Fibroblast of upper back skin (primary cell): ENCODE data around the gene PHYKPL.
"Not testable (repeated sequence)": the region's sequence is repeated elsewhere in the genome, so short reads cannot be mapped to it uniquely, and the experiment has no call there.

Source experiments
- DNase-seq: peaks from one replicate; pipeline ENCODE4 v3.0.0-alpha.2; 2013

Gene PHYKPL

DNA sequence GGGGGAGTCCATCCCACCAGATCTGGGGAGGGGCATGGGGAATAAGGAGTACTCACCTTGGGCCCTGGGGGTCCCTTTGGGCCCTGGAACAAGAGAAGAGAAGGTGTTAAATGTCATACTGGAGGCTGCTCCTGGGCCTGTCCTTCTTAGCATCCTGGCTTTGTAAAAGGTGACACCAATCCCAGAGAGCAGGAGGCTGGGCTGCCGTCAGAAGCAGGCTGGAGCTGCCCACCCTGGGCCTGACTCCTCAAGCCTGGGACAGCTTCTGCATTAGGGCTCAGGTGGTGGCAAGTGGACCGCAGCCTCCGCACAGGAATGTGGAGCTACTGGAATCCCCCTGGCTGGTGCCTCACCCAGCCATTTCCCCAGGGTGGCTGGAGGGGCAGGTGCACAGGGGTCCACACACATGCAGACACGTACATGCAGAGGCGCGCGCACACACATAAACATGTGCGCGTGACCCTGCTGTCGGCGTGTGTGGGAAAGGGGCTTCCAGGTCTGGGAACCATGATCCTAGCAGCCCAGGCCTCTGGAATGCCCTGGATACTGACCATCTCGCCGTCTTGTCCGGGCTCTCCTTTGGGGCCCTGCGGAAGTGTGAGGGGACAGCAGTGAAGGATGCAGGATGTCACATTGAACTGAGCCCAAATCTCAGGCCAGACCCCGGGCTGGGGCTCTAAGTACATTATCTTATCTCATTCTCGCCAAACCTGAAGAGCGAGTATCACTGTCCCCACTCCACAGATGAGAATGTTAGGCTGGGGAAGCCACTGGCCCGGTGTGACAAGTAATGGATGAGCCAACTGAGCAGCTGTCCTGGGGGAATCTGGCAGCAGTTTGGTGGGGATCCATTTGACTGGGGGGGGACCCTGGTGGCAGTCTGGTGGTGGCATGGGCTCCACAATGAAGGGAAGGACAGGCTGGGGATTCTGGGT lies 29.3 kb upstream of the PHYKPL start:
- no peak for DNase-seq

- no peak for DNase-seq
These were observed 27.3 kb upstream of the PHYKPL start for GRCh38 chr5:178259623-178260536.

- DNase-seq, result no peak
These were observed 25.0 kb upstream of the PHYKPL start for GRCh38 chr5:178257650-178258049.

GRCh38 chr5:178256746-178257145 lies 24.1 kb upstream of the PHYKPL start:
- DNase-seq, result no peak

GRCh38 chr5:178253632-178254031 lies 21.0 kb upstream of the PHYKPL start:
- DNase-seq, result not testable (repeated sequence)

DNA sequence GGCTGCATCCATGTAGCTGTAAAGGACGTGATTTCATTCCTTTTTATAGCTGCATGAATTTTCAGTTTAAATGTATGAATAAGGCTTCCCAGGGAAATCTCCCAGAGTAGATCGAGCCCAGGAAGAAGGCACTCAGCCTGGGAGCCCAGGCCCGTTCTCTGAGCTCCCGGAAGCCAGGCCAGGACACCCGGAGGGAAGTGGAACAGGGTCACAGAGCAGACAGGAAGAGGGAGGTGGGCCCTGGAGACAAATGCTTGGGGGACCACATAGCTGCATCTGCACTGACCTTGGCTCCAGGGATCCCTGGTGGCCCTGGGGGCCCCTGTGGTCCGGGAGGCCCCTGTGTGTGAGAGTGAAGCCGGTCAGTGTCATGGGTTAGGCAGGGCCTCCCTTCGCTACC lies 19.7 kb upstream of the PHYKPL start:
- DNase-seq, result no peak

GRCh38 chr5:178250263-178250662 lies 17.7 kb upstream of the PHYKPL start:
- DNase-seq, result no peak

- peak; percentile 23 for DNase-seq
These were observed 16.8 kb upstream of the PHYKPL start for GRCh38 chr5:178249191-178249989.

- no peak for DNase-seq
These were observed 16.1 kb upstream of the PHYKPL start for GRCh38 chr5:178248750-178249149.

DNA sequence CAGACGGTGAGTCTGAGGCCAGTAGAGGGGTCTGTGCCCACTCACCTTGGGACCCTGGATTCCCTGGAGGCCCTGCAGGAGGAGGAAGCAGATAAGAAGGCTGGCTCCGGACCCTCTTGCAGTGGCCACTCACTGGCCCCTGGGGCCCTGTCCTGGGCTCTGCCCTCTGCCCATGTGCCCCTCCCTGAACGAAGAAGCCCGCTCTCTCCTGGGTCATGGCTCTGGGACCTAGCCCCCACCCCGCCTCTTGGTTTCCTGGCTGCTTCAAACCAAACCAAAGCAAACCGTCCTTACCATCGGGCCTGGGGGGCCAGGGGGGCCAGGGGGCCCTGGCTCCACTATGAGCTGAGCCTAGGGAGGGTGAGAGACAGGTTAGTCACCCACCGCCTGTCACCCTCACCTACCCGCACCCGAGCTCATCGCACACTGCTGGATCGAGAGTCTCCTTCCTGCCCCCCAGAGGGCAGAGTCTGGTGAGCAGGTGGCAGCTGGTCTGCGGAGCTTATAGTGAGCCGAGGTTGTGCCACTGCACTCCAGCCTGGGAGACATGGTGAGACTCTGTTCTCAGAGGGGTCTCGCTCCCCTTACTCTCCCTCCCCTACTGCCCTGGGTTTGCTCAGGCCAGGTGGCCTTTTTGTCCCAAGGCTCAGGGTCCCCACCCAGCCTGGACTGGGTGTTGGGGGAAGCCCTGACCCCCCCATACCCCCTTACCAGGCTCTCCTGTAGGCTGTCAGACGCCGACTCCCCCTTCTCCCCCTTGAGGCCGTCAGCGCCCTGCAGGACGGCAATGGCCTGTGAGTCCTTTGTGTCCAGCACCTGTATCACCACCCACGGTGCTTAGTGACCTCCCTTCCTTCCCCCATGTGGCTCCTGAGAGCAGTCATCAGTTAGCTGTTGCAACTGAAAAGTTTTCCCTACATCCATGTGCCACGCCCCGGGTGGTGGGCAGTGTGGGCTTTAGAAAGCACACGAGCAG lies 15.2 kb upstream of the PHYKPL start:
- DNase-seq, result no peak

GRCh38 chr5:178246624-178247279 lies 14.2 kb upstream of the PHYKPL start:
- no peak for DNase-seq

GRCh38 chr5:178245389-178245788 lies 12.8 kb upstream of the PHYKPL start:
- no peak for DNase-seq

GRCh38 chr5:178244576-178244975 lies 12.0 kb upstream of the PHYKPL start:
- DNase-seq, result no peak

DNA sequence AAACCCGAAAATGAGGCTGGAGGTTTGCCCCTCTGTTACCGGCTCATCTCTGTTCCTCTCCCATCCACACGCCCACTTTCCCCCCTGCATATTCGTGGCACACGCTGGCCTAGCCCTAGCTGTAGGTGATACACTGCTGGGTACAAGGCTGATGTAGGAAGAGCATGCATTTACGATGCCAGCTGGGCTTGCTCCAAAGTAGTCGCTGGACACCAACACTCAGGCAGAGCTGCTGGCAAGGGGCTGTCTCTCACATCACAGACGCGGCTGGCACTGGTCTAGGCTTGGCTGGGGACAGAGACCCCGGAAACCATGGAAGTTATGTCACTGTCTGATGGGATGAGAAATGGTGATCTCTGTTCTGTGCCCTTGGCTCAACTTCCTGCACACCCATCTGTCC lies 9.8 kb upstream of the PHYKPL start:
- DNase-seq, result no peak

- no peak for DNase-seq
These were observed 9.2 kb upstream of the PHYKPL start for GRCh38 chr5:178241688-178242231.

- DNase-seq, result no peak
These were observed 8.6 kb upstream of the PHYKPL start for GRCh38 chr5:178241231-178241663.

- DNase-seq, result no peak
These were observed 8.2 kb upstream of the PHYKPL start for GRCh38 chr5:178240766-178241165.

- DNase-seq, result no peak
These were observed 7.7 kb upstream of the PHYKPL start for GRCh38 chr5:178240341-178240741.

GRCh38 chr5:178239626-178240301 lies 7.2 kb upstream of the PHYKPL start:
- DNase-seq, result not testable (repeated sequence)
